Astrocyte (in vitro differentiated cells and primary cell): Measurements from ENCODE around the gene MCF2L. TPM values are rescaled to one million over a fixed set of nuclear protein-coding genes. Genes with fewer than 3 reads are reported as not detected.
A peak's percentile ranks its signal among the peaks of the same experiment; 100 is the strongest.

Experiments
- DNase-seq: peaks from one replicate; pipeline ENCODE4 v3.0.0-alpha.2; 2010; ENCODE audit warnings: low read depth
- FAIRE-seq: peaks from 2 replicates; lab custom pipeline; 2011; peaks lifted over from hg19 to GRCh38; lab: Jason Lieb, UNC
- H2AFZ ChIP-seq: 2 replicates; pipeline ENCODE4 v1.6.0; 2012; ENCODE audit warnings: low read depth, low read length, inconsistent platforms
- H3K27ac ChIP-seq: 2 replicates; pipeline ENCODE4 v1.5.1; 2011; ENCODE audit warnings: low read depth, low read length, inconsistent platforms
- H3K27me3 ChIP-seq: 2 replicates; pipeline ENCODE4 v1.6.0; 2011; ENCODE audit warnings: low read length, inconsistent platforms; ENCODE audit not compliant: insufficient read depth
- H3K36me3 ChIP-seq: 2 replicates; pipeline ENCODE4 v1.5.1; 2011; ENCODE audit warnings: low read length, inconsistent platforms; ENCODE audit not compliant: insufficient read depth
- H3K4me1 ChIP-seq: 2 replicates; pipeline ENCODE4 v1.5.1; 2011; ENCODE audit warnings: low read length, inconsistent platforms; ENCODE audit not compliant: insufficient read depth
- H3K4me2 ChIP-seq: 2 replicates; pipeline ENCODE4 v1.6.0; 2012; ENCODE audit warnings: low read length, inconsistent platforms
- H3K4me3 ChIP-seq: 2 replicates; pipeline ENCODE4 v1.5.1; 2011; ENCODE audit warnings: low read depth, mild to moderate bottlenecking, low read length, inconsistent platforms; ENCODE audit not compliant: insufficient read depth
- H3K79me2 ChIP-seq: 2 replicates; pipeline ENCODE4 v1.6.0; 2012; ENCODE audit warnings: mild to moderate bottlenecking, low read length, inconsistent platforms; ENCODE audit not compliant: insufficient read depth
- H3K9ac ChIP-seq: 2 replicates; pipeline ENCODE4 v1.6.0; 2012; ENCODE audit warnings: mild to moderate bottlenecking, low read length, inconsistent platforms
- H3K9me3 ChIP-seq: 2 replicates; pipeline ENCODE4 v1.5.1; 2012; ENCODE audit warnings: low read depth, mild to moderate bottlenecking, low read length, inconsistent platforms; ENCODE audit not compliant: insufficient read depth
- H4K20me1 ChIP-seq: 2 replicates; pipeline ENCODE4 v1.6.0; 2012; ENCODE audit warnings: low read length, inconsistent platforms; ENCODE audit not compliant: insufficient read depth
- H3K27ac Mint-ChIP-seq: one replicate; pipeline ENCODE4 v1.8.0; 2021; ENCODE audit warnings: mild to moderate bottlenecking, mixed read lengths; ENCODE audit not compliant: unreplicated experiment
- H3K27me3 Mint-ChIP-seq: one replicate; pipeline ENCODE4 v1.8.0; 2021; ENCODE audit warnings: low read depth, mixed read lengths; ENCODE audit not compliant: unreplicated experiment
- H3K36me3 Mint-ChIP-seq: one replicate; pipeline ENCODE4 v1.8.0; 2021; ENCODE audit warnings: low read depth, mixed read lengths; ENCODE audit not compliant: unreplicated experiment
- H3K4me1 Mint-ChIP-seq: one replicate; pipeline ENCODE4 v1.8.0; 2021; ENCODE audit warnings: low read depth, mixed read lengths; ENCODE audit not compliant: unreplicated experiment
- H3K4me3 Mint-ChIP-seq: one replicate; pipeline ENCODE4 v1.8.0; 2021; ENCODE audit warnings: mild to moderate bottlenecking, moderate library complexity, mixed read lengths; ENCODE audit not compliant: unreplicated experiment
- H3K9me3 Mint-ChIP-seq: one replicate; pipeline ENCODE4 v1.8.0; 2021; ENCODE audit warnings: mild to moderate bottlenecking, mixed read lengths; ENCODE audit not compliant: unreplicated experiment
- EZH2 ChIP-seq: IDR thresholded peaks from 2 replicates; pipeline ENCODE4 v1.6.1; 2012; ENCODE audit warnings: mild to moderate bottlenecking, low read length, inconsistent platforms; ENCODE audit not compliant: insufficient read depth
- total RNA-seq: library from RNA; stranded (reverse); gene quantifications from 2 replicates; pipeline ENCODE4 v1.2.1, GENCODE V29; 2021
- TF ChIP-seq, protein P1 (sequence below): IDR thresholded peaks from 2 replicates; pipeline ENCODE4 v1.5.1; 2011; ENCODE audit warnings: low read depth, mild to moderate bottlenecking, inconsistent platforms, low read length, moderate library complexity; ENCODE audit not compliant: insufficient read depth

Gene MCF2L
- total RNA-seq, 1 donor from 2014 or later, result 3.4 TPM

DNA sequence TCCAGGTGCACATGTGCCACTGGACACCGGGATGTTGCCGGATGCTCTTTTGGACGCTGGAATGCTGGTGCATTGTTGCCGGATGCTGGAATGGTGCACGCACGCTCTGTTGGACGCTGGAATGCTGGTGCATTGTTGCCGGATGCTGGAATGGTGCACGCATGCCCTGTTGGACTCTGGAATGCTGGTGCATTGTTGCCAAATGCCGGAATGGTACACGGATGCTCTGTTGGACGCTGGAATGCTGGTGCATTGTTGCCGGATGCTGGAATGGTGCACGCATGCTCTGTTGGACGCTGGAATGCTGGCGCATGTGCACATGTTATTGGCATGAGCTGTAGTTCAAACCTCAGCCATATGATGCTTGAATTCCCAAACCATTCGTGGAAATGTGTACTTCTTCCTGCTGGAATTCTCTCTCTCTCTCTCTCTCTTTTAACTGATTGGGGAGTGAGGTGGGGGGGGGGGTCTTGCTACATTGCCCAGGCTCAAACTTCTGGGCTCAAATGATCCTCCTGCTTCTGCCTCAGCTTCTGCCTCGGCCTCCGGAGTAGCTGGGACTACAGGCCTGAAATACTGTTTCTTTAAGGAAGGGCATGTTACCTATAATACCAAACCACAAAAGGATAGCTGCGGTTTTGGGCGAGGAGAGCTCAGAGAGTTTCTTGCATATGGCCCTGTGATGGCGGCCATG is 1.2 kb upstream of the MCF2L start:
- Mint-ChIP-seq H3K4me3 (peak overlapping the region; percentile 67), H3K9me3 (peaks cover 10% of the 10 kb centered on the region), H3K36me3 (peaks cover 5% of the 10 kb centered on the region), H3K27ac (no peak overlapping the region), H3K4me1 (peaks cover 5% of the 10 kb centered on the region), H3K27me3 (peaks cover 64% of the 10 kb centered on the region)
- no peak overlapping the region for H3K4me3 ChIP-seq
- no peak overlapping the region for H2AFZ ChIP-seq
- no peak for DNase-seq
- peaks cover 40% of the 10 kb centered on the region for H3K27me3 ChIP-seq
- peaks cover 14% of the 10 kb centered on the region for H3K9me3 ChIP-seq
- H4K20me1 ChIP-seq, result no peaks in the 10 kb centered on the region
- H3K27ac ChIP-seq, result no peak overlapping the region
- FAIRE-seq, result no peak
- no peak overlapping the region for H3K9ac ChIP-seq
- no peak overlapping the region for H3K4me2 ChIP-seq
- no peaks in the 10 kb centered on the region for H3K36me3 ChIP-seq
- no peaks in the 10 kb centered on the region for H3K4me1 ChIP-seq
- no peak for TF ChIP-seq EZH2
- TF ChIP-seq, protein P1, sequence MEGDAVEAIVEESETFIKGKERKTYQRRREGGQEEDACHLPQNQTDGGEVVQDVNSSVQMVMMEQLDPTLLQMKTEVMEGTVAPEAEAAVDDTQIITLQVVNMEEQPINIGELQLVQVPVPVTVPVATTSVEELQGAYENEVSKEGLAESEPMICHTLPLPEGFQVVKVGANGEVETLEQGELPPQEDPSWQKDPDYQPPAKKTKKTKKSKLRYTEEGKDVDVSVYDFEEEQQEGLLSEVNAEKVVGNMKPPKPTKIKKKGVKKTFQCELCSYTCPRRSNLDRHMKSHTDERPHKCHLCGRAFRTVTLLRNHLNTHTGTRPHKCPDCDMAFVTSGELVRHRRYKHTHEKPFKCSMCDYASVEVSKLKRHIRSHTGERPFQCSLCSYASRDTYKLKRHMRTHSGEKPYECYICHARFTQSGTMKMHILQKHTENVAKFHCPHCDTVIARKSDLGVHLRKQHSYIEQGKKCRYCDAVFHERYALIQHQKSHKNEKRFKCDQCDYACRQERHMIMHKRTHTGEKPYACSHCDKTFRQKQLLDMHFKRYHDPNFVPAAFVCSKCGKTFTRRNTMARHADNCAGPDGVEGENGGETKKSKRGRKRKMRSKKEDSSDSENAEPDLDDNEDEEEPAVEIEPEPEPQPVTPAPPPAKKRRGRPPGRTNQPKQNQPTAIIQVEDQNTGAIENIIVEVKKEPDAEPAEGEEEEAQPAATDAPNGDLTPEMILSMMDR, result no peak
- no peaks in the 10 kb centered on the region for H3K79me2 ChIP-seq

DNA sequence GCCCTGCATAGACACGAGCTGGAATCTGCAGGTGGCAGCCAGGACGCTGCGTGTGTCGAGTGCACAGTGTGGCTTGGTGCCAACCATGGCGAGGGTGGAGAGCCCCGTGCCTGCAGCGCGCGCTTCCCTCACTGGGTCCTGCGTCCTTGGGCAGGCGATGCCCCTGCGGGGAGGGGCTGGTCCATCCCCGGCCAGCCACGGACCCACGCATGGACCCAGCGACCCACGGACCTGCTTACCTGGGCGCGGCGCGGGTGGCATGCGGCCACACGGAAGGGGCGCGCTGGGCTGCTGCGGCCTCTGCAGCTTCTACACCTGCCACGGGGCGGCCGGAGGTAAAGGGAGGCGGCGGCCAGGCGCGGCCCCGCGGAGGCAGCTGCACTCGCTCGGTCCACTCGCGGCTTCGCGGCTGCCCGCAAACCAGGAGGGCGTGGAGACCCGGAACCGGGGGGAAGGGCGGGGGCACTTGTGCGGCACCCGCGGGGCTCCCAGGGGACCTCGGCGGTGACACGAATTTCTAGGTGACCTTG is 569 bp upstream of the MCF2L start:
- H3K27me3 ChIP-seq, result peaks cover 40% of the 10 kb centered on the region
- no peak for DNase-seq

More for the DNA sequence above, 569 bp upstream of the MCF2L start:
- Histone ChIP-seq H3K36me3 (no peaks in the 10 kb centered on the region), H2AFZ (no peak overlapping the region), H4K20me1 (no peaks in the 10 kb centered on the region), H3K9me3 (peaks cover 14% of the 10 kb centered on the region), H3K4me2 (peak overlapping the region; percentile 72), H3K4me3 (peak overlapping the region; percentile 23), H3K27ac (no peak overlapping the region), H3K4me1 (no peaks in the 10 kb centered on the region), H3K79me2 (no peaks in the 10 kb centered on the region), H3K9ac (no peak overlapping the region)
- TF ChIP-seq, protein P1, result no peak
- TF ChIP-seq EZH2, result peak; percentile 84
- no peak for FAIRE-seq
- peak overlapping the region; percentile 67 for H3K4me3 Mint-ChIP-seq
- H3K36me3 Mint-ChIP-seq, result peaks cover 5% of the 10 kb centered on the region
- peaks cover 62% of the 10 kb centered on the region for H3K27me3 Mint-ChIP-seq
- H3K27ac Mint-ChIP-seq, result no peak overlapping the region
- H3K9me3 Mint-ChIP-seq, result peaks cover 8% of the 10 kb centered on the region
- H3K4me1 Mint-ChIP-seq, result peaks cover 5% of the 10 kb centered on the region
